Suppressor macrophage treated with lipopolysaccharide for 4 hours (primary cell): Measurements from ENCODE around the gene DIO3.
"Not testable (repeated sequence)": the region's sequence is repeated elsewhere in the genome, so short reads cannot be mapped to it uniquely, and the experiment has no call there.

Experiments
- DNase-seq: peaks from one replicate; pipeline ENCODE4 v3.0.0-alpha.2; 2020

Gene DIO3

GRCh38 chr14:101543814-101544213, 17.5 kb upstream of the DIO3 start:
- DNase-seq: no peak

GRCh38 chr14:101544550-101544949, 16.7 kb upstream of the DIO3 start:
- no peak for DNase-seq

GRCh38 chr14:101546706-101547105, 14.6 kb upstream of the DIO3 start:
- no peak for DNase-seq

- DNase-seq: no peak
Observed at GRCh38 chr14:101547107-101547738, 14.1 kb upstream of the DIO3 start.

DNA sequence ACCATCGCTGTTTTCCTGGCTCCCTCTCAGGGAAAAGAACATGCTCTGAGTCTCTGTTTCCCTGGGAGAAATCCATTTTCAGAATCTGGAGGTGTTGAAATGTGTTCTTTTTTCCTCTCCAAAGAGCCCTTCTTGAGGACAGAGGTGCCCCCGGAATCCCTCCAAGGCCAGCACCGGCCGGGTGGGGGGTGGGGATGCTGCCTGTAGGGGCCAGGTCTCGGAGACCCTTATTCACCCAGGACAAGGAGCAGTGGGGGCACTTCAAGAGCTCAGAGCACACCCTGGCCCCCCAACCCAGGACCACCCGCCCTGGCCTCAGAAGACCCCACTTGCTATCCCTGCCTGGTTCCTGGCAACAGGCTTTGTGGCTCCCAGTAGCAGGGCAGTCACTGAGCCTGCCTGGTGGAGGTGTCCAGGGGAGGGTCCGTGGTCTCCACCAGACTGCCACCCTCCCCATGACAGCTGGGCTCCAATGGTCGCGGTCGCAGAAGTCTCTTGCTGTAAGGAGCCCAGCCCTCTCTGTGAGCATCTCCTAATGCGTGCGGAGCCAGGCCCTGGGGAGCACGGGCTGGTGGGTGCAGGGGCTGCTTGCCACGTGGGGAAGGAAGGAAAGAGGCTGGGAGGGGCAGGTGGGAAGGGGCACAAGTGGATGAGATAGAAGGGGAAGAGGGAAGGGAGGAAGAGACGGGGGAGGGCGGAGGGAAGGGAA, 13.2 kb upstream of the DIO3 start:
- no peak for DNase-seq

DNA sequence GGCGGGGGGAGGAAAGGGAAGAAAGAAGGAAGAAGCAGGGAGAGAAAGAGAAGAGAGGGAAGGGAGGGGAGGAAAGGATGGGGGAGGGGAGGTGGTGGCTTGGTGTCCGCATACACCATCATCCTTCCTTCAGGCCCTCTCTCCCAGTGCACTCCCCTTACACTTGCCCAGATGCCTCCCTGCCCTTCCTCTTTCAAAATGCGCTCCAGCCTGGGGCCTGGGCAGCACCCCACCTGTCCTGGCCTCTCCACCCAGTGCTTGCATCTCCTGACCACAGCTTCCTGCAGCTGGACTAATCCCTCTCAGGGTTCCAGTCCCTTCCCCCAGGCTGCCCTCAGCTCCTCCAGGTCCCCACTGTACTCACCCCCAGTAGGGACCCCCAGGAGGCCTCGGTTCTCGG, 12.6 kb upstream of the DIO3 start:
- DNase-seq: no peak

DNA sequence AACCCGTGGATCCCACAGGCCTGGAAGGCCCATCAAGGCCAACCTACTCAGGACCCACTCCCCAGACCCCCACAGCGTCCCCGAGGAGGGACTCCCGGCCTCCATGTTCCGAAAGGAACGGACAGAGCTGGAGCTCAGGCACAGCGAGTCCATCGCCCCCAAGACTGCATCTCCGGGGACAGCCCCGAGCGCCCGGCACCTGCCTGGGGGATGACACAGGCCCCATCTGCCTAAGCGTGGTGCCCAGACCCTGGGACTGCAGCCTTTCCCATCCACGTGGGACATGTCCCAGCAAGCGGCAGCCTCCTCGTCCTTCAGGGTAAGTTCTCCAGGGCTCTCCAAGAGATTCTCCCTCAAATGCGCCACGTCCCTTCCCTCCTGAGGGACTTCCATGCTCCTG, 12.1 kb upstream of the DIO3 start:
- no peak for DNase-seq

DNA sequence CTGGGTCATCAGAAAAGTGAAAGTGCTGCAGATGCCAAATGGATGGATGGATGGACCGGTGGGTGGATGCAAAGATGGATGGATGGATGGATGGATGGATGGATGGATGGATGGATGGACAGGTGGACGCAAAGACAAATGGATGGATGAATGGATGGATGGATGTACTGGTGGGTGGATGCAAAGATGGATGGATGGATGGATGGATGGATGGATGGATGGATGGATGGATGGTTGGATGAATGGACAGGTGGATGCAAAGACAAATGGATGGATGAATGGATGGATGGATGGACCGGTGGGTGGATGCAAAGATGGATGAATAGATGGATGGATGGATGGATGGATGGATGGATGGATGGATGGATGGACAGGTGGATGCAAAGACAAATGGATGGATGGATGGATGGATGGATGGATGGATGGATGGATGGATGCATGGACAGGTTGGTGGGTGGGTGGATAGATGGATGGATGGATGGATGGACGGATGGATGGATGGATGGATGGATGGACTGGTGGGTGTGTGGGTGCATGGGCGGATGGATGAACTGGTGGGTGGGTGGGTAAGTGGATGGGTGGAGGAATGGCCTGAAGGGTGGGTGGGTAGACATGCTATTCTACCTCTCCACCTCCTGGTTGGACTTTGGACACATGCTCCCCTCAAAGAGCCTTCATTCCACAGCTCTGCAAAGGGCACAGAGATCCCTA, 10.9 kb upstream of the DIO3 start:
- DNase-seq: not testable (repeated sequence)

DNA sequence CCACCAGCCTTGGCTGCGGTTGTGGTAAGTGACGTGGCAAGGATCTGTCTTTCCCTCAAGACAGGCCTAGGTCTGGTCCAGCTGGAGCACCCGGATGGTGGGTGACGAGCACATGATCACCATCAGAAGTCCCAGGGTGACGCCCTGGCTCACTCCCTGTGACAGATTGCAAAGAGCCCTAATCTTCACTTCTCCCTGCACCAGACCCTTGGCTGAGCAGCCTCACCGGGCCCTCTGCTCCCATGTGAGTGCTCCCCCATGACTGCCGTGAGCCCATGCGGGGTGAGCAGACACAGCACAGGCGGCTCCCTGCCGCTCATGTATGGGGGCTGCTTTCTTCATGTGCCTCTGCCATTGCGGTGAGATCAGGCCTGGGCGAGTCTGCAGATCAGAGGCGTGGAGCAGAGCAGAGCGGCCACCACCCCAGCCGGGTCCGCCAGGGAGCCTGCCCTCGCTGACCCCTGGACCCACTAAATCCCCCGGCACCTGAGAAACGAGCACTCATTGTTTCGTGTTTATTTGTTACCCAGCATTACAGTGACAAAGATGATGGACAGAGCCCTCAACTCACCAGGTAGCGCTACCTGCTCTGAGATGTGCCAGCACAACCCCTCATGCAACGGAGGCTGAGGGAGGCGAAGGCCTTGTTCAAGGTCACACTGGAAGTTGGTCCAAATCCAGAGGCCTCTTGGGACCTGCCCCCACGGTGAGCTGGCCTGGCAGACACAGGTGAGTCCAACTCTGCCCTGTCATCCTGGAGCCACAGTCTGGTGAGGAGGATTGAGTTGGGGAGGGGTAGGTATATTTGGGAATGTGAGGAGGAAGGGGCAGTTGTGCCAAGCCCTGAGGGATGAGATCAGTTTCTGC, 9.3 kb upstream of the DIO3 start:
- DNase-seq: no peak

DNA sequence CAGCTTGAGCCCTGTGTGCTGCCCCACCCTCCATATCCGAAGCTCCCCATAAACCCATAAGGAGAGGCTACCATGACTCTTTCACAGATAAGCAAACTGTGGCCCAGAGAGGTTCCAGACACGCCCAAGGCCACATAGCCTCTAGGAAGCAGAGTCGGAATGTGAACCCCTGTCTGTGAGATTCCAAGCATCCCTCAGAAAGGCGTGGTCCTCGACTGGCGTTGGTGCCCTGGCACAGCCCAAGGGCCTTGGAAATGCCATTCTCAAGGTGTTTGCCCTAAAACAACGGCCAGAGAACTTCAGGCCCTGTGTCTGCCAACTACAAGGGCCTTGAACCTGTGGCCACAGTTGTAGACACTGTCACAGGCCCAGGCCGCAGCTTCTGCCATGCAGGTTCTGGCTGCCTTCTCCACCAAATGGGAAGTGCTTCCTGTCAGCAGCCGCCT, 8.5 kb upstream of the DIO3 start:
- no peak for DNase-seq

DNA sequence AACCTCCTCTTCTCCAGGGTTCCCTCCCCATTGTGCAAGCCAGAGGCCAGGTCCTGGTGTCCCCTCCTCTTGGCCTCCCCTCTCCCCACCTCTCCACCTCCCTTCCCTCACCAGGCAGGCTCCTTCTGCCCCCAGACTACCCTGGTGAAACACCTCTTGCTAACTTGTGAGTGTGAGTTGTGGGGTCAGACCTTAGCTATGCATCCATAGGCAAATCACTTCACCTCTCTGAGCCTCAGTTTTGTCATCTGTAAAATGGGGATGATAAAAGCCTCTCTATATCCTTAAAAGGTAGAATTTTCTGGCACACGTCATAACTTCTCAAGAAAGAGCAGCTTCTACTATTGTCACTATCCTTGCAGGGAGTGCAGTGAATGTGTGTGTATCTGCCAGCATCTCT, 7.9 kb upstream of the DIO3 start:
- DNase-seq: no peak

GRCh38 chr14:101553931-101554330, 7.4 kb upstream of the DIO3 start:
- DNase-seq: no peak

GRCh38 chr14:101554991-101555668, 6.2 kb upstream of the DIO3 start:
- no peak for DNase-seq

- DNase-seq: not testable (repeated sequence)
Observed at GRCh38 chr14:101555669-101556043, 5.6 kb upstream of the DIO3 start.

DNA sequence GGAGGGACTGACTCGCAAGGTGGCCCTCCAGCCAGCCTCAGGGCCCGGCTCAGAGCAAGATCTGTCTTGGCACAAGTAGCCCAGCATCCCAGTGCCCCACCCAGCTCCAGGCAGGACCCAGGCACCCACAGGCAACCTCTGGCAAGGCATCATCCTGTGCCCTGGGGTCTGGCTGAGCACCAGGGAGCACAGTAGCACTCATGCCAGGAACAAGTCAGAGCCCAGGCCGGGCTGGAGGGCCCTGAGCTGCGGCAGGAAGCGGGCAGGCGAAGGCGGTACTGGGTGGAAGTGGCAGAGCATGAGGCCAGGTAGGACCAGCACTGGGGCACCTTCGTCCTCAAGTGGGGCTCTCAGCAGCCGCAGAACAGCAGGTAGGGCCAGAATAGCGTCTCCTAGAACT, 5.2 kb upstream of the DIO3 start:
- no peak for DNase-seq

DNA sequence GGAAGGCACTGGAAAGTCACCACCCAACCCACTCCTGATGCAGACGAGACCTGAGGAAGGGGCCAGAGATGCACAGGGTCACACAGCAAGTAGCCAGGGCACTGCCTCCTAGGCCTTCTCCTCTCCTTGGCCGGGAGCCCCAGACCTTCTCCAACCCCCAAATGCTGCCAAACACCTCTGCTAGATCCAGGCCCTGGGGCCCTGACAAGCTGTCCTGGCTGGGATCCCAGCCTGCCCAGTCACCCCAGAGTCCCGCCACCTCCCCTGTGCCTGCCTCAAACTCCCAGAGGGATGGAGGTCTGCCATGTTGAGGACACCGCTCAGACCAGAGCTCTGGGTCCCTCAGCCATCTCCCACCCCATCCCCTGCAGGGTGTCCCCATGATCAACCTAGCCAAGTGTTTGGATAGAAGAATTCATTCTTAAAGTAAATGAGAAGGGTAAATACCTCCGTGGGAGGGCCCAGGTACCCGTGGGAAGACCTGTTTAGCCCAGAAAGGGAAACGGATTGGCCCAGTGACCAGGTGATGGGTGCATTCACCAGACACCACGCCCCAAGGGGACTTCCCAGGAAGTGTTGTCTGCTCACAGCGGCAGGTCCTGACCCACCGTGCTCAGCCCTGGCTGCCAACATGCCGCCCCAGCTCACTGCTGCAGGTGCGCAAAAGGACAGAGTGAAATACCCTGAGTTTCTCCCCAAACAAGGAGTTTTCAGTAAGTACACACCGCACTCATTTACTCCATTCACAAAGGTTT, 4.6 kb upstream of the DIO3 start:
- DNase-seq: no peak

DNA sequence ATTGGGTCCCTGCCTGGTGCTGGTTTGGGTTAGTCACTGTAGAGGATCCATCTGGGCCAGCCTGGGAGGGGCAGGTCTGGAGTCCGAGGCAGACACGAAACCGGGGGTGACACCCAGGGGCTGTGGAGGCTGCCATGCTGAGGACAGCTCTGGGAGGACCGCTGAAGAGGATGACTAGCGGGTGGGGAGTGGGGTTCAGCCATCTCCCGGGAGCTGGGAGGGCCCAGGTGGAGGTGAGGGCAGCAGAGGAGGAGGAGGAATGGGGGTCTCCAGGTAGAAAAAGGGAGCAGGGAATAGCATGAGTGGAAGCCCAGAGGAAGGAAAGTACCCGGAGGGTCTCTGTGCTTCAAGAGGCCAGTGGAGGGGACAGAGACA, 4.0 kb upstream of the DIO3 start:
- no peak for DNase-seq

- no peak for DNase-seq
Observed at GRCh38 chr14:101557811-101558738, 3.2 kb upstream of the DIO3 start.

GRCh38 chr14:101558739-101559240, 2.5 kb upstream of the DIO3 start:
- DNase-seq: no peak

DNA sequence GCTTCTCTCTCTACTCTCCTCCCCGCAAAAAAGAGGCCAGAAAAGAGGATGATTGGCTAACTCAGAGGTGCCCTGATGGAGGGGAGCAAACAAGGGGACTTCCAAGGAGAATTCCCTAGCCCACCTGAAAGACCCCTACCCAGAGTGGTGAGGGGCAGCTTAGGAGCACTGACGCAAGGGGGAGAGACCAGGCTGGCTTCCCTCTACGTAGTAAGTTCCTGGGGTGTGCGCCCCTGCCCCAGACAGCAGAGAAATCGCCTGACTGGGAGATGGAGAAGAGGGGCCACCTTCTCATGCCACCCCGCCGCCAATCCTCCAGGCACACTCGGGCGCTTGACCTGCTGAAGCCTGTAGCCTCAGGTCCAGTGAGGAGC, 2.1 kb upstream of the DIO3 start:
- no peak for DNase-seq
